HepG2 (cell line): ENCODE results near the gene LIME1. TPM values are rescaled to one million over a fixed set of nuclear protein-coding genes. Genes with fewer than 3 reads are reported as not detected.

Experiments used
- ATAC-seq: fragments of 200-7000 bp; cut with Tn5 transposase; 3 replicates; pipeline ENCODE4 v1.9.1; 2020; ENCODE audit warnings: mild to moderate bottlenecking, moderate library complexity
- BruUV-seq: library from RNA; stranded (reverse); fragments of 400-500 nt; replicated peaks from 2 replicates; lab custom pipeline; 2021; lab: Mats Ljungman, UMichigan
- CTCF ChIA-PET: fragments of 300-600 bp; formaldehyde crosslinking; extraction: SDS; loops from one replicate; lab custom pipeline; 2021; ENCODE audit warnings: low total read pairs, inconsistent platforms, low intra/inter-chr PET ratio; lab: Yijun Ruan, JAX
- POLR2A ChIA-PET: fragments of 350-600 bp; sonication (Branson Sonifier 250); formaldehyde crosslinking; loops from one replicate; lab custom pipeline; 2020; ENCODE audit warnings: antibody characterized with exemption, inconsistent platforms; lab: Yijun Ruan, JAX
- DNase-seq: peaks from one replicate; pipeline ENCODE4 v3.0.0-alpha.2; 2015; ENCODE audit warnings: low spot score
- FAIRE-seq: peaks from 3 replicates; lab custom pipeline; 2011; peaks lifted over from hg19 to GRCh38; lab: Jason Lieb, UNC
- H2AFZ ChIP-seq: one replicate; pipeline ENCODE4 v1.6.1; 2011; ENCODE audit warnings: low read length, inconsistent platforms
- H3K27ac ChIP-seq: fragments of 300-600 bp; 3 replicates; pipeline ENCODE4 v1.8.0; 2011; ENCODE audit warnings: mixed run types, mild to moderate bottlenecking, mixed read lengths, low read length, inconsistent platforms; ENCODE audit not compliant: insufficient read depth; ENCODE audit errors: extremely low read length
- H3K27me3 ChIP-seq, 2 experiments: fragments of 200-600 bp in 1 of 2; 2 replicates in 1 of 2; 3 replicates in 1 of 2; pipeline versions ENCODE4 v1.6.0 to v1.8.0; 2011; ENCODE audit warnings: low read length in 2 of 2, mild to moderate bottlenecking in 2 of 2, moderate library complexity in 2 of 2, inconsistent platforms in 1 of 2; ENCODE audit not compliant: insufficient read depth in 2 of 2, control insufficient read depth in 1 of 2
- H3K36me3 ChIP-seq, 2 experiments: fragments of 200-600 bp in 1 of 2; replicated peaks in 1 of 2; 2 replicates in 1 of 2; 3 replicates in 1 of 2; pipeline versions ENCODE4 v1.5.1 to v1.8.0; 2011; ENCODE audit warnings: low read length in 2 of 2, inconsistent platforms in 1 of 2; ENCODE audit not compliant: insufficient read depth in 2 of 2, control insufficient read depth in 1 of 2
- H3K4me1 ChIP-seq: 2 replicates; pipeline ENCODE4 v1.5.1; 2012; ENCODE audit warnings: low read length, inconsistent platforms; ENCODE audit not compliant: insufficient read depth
- H3K4me2 ChIP-seq: 2 replicates; pipeline ENCODE4 v1.6.0; 2011; ENCODE audit warnings: low read depth, low read length, inconsistent platforms
- H3K4me3 ChIP-seq, 3 experiments: fragments of 200-600 bp in 1 of 3; sonication (generic), shearing (Covaris generic) in 1 of 3; replicated peaks in 1 of 3; 2 replicates each; pipeline ENCODE4 v1.5.1; 2011 to 2016; ENCODE audit warnings: low read length in 3 of 3, inconsistent platforms in 2 of 3, low read depth in 2 of 3, mild to moderate bottlenecking in 2 of 3, control low read depth in 1 of 3, mixed read lengths in 1 of 3; ENCODE audit not compliant: insufficient read depth in 1 of 3
- H3K79me2 ChIP-seq: one replicate; pipeline ENCODE4 v1.6.1; 2011; ENCODE audit warnings: low read length, inconsistent platforms; ENCODE audit not compliant: insufficient read depth
- H3K9ac ChIP-seq: 2 replicates; pipeline ENCODE4 v1.6.0; 2011; ENCODE audit warnings: mild to moderate bottlenecking, low read depth, low read length, inconsistent platforms; ENCODE audit not compliant: insufficient read depth
- H3K9me3 ChIP-seq: 2 replicates; pipeline ENCODE4 v1.5.1; 2012; ENCODE audit warnings: mild to moderate bottlenecking, low read length
- H4K20me1 ChIP-seq: 2 replicates; pipeline ENCODE4 v1.6.0; 2011; ENCODE audit warnings: inconsistent platforms, mild to moderate bottlenecking, low read length, moderate library complexity; ENCODE audit not compliant: insufficient read depth
- ARNTL ChIP-seq: sonication (generic); formaldehyde crosslinking; IDR thresholded peaks from 2 replicates; pipeline ENCODE4 v1.4.0; 2020; ENCODE audit warnings: mild to moderate bottlenecking, missing genetic modification reagents
- ATF1 ChIP-seq: IDR thresholded peaks from 2 replicates; pipeline ENCODE4 v1.6.1; 2016; ENCODE audit warnings: mild to moderate bottlenecking, control low read depth
- CENPT ChIP-seq: sonication (generic); formaldehyde crosslinking; IDR thresholded peaks from 2 replicates; pipeline ENCODE4 v1.8.0; 2022; ENCODE audit warnings: low read depth, mild to moderate bottlenecking, moderate library complexity, missing genetic modification reagents
- EZH2 ChIP-seq: conservative IDR thresholded peaks from 2 replicates; pipeline ENCODE4 v1.6.1; 2012; ENCODE audit warnings: mild to moderate bottlenecking, low read depth, low read length, moderate library complexity
- HOXD1 ChIP-seq: sonication (generic); formaldehyde crosslinking; IDR thresholded peaks from 2 replicates; pipeline ENCODE4 v1.5.0; 2020; ENCODE audit warnings: missing genetic modification reagents
- MYC ChIP-seq: sonication (generic); formaldehyde crosslinking; IDR thresholded peaks from 2 replicates; pipeline ENCODE4 v1.9.0; 2021; ENCODE audit warnings: missing genetic modification reagents, borderline replicate concordance
- PAWR ChIP-seq: sonication (generic); formaldehyde crosslinking; IDR thresholded peaks from 2 replicates; pipeline ENCODE4 v1.4.0; 2020; ENCODE audit warnings: missing genetic modification reagents, mild to moderate bottlenecking, borderline replicate concordance
- SMAD1 ChIP-seq: sonication (generic); formaldehyde crosslinking; IDR thresholded peaks from 2 replicates; pipeline ENCODE4 v1.4.0; 2020; ENCODE audit warnings: missing genetic modification reagents, low read depth, mild to moderate bottlenecking, borderline replicate concordance
- ZBTB8A ChIP-seq: sonication (generic); formaldehyde crosslinking; IDR thresholded peaks from 2 replicates; pipeline ENCODE4 v1.4.0; 2020; ENCODE audit warnings: mild to moderate bottlenecking, low read depth, missing genetic modification reagents, borderline replicate concordance
- ZNF276 ChIP-seq: sonication (generic); formaldehyde crosslinking; IDR thresholded peaks from 2 replicates; pipeline ENCODE4 v1.4.0; 2020; ENCODE audit warnings: mild to moderate bottlenecking, low read depth, missing genetic modification reagents
- ZNF34 ChIP-seq: sonication (generic); formaldehyde crosslinking; IDR thresholded peaks from 2 replicates; pipeline ENCODE4 v1.4.0; 2020; ENCODE audit warnings: mild to moderate bottlenecking, missing genetic modification reagents, borderline replicate concordance
- ZNF605 ChIP-seq: sonication (generic); formaldehyde crosslinking; IDR thresholded peaks from 2 replicates; pipeline ENCODE4 v1.8.0; 2022; ENCODE audit warnings: mild to moderate bottlenecking, missing genetic modification reagents
- ZNF652 ChIP-seq: IDR thresholded peaks from 2 replicates; pipeline ENCODE4 v1.6.1; 2016; ENCODE audit warnings: low read depth, borderline replicate concordance
- ZNF879 ChIP-seq: sonication (generic); formaldehyde crosslinking; IDR thresholded peaks from 2 replicates; pipeline ENCODE4 v1.8.1; 2023; ENCODE audit warnings: missing genetic modification reagents
- WGBS: methylation state at CpG from one replicate; pipeline ENCODE4 v1.1.6; 2017; ENCODE audit warnings: low lambda C conversion rate; 5-methylcytosine and 5-hydroxymethylcytosine counted together
- in situ Hi-C: cut with HindIII; loops from 2 replicates; pipeline ENCODE4 v1.10.0; 2017; ENCODE audit warnings: low pct_unique_long_range_greater_than_20kb; ENCODE audit not compliant: extremely low pct_ligation_motif_present
- intact Hi-C: fragments of 100-400 bp; cut with micrococcal nuclease; formaldehyde crosslinking; loops from one replicate; pipeline ENCODE4 v1.10.0; 2022; ENCODE audit not compliant: unreplicated experiment
- polyA plus RNA-seq, 8 experiments: library from polyadenylated mRNA; depleted of rRNA in 3 of 8; stranded (reverse) in 7 of 8; unstranded in 1 of 8; fragments of >200 nt; fragmentation: Illumina TruSeq in 4 of 8; extraction: Trizol in 4 of 8; gene quantifications; 2 replicates each; pipeline versions ENCODE4 v1.2.1 to v1.2.3, GENCODE V29; 2011 to 2016; ENCODE audit warnings: low read depth in 4 of 8, missing spikeins in 1 of 8, mixed read lengths in 1 of 8; ENCODE audit not compliant: insufficient read depth in 1 of 8
- total RNA-seq, 5 experiments: library from RNA; depleted of rRNA; stranded (reverse); fragments of >200 nt; fragmentation: Illumina TruSeq; extraction: Trizol; gene quantifications; 2 replicates each; pipeline ENCODE4 v1.2.3, GENCODE V29; 2016; ENCODE audit warnings: low read depth in 1 of 5
- TF ChIP-seq, protein P1 (sequence below): sonication (generic); formaldehyde crosslinking; IDR thresholded peaks from 2 replicates; pipeline ENCODE4 v1.8.1; 2023; ENCODE audit warnings: mild to moderate bottlenecking, inconsistent platforms, moderate library complexity, missing genetic modification reagents, borderline replicate concordance
- TF ChIP-seq, protein P2 (sequence below): sonication (generic); formaldehyde crosslinking; IDR thresholded peaks from 2 replicates; pipeline ENCODE4 v1.8.0; 2022; ENCODE audit warnings: mild to moderate bottlenecking, missing genetic modification reagents
- TF ChIP-seq, protein P3 (sequence below), 2 experiments: IDR thresholded peaks; 2 replicates each; pipeline ENCODE4 v1.6.1; 2011 to 2012; ENCODE audit warnings: low read length in 2 of 2, borderline replicate concordance in 1 of 2, low read depth in 1 of 2, mild to moderate bottlenecking in 1 of 2, moderate library complexity in 1 of 2

Gene LIME1
- total and polyA plus RNA-seq, 2 of the 13 experiments (the other 11 are each of a cell fraction or from before 2014, with no cell fraction given): 13.0 to 61.5 TPM

- Histone ChIP-seq H4K20me1 (no peaks in the 10 kb centered on the region), H3K9ac (no peak overlapping the region), H3K27me3 (no peaks in the 10 kb centered on the region), H3K79me2 (no peaks in the 10 kb centered on the region), H3K9me3 (no peaks in the 10 kb centered on the region), H3K27ac (no peak overlapping the region), H3K36me3 (no peaks in the 10 kb centered on the region), H3K4me2 (no peak overlapping the region), H3K4me3 (no peak overlapping the region), H2AFZ (no peak overlapping the region), H3K4me1 (peaks cover 19% of the 10 kb centered on the region)
- DNase-seq (no peak), ATAC-seq (no peak), FAIRE-seq (no peak)
- CTCF ChIA-PET: no interaction called here
- intact Hi-C loops (no loop called here), in situ Hi-C loops (no loop called here)
- 89% methylated on average over 31 of the region's 31 CpGs for WGBS
- POLR2A ChIA-PET: interaction anchor here (0.9 kb wide), 1 partner anchor 29 kb away, joined by 3 read pairs; no protein-coding TSS in a partner anchor
- BruUV-seq: no TSS peak
- TF ChIP-seq ZNF34 (no peak), ARNTL (CRISPR knock-in tag) (no peak), CENPT (no peak), PAWR (no peak), SMAD1 (no peak), ATF1 (CRISPR knock-in tag) (no peak), ZNF276 (CRISPR knock-in tag) (no peak), EZH2 (no peak), MYC (CRISPR knock-in tag) (no peak), ZNF879 (CRISPR knock-in tag) (no peak), HOXD1 (no peak), ZNF605 (CRISPR knock-in tag) (no peak), ZNF652 (no peak), ZBTB8A (CRISPR knock-in tag) (no peak)
- TF ChIP-seq, protein P1, sequence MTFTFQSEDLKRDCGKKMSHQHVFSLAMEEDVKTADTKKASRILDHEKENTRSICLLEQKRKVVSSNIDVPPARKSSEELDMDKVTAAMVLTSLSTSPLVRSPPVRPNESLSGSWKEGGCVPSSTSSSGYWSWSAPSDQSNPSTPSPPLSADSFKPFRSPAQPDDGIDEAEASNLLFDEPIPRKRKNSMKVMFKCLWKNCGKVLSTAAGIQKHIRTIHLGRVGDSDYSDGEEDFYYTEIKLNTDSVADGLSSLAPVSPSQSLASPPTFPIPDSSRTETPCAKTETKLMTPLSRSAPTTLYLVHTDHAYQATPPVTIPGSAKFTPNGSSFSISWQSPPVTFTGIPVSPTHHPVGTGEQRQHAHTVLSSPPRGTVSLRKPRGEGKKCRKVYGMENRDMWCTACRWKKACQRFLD (CRISPR knock-in tag): no peak
- TF ChIP-seq, protein P2, sequence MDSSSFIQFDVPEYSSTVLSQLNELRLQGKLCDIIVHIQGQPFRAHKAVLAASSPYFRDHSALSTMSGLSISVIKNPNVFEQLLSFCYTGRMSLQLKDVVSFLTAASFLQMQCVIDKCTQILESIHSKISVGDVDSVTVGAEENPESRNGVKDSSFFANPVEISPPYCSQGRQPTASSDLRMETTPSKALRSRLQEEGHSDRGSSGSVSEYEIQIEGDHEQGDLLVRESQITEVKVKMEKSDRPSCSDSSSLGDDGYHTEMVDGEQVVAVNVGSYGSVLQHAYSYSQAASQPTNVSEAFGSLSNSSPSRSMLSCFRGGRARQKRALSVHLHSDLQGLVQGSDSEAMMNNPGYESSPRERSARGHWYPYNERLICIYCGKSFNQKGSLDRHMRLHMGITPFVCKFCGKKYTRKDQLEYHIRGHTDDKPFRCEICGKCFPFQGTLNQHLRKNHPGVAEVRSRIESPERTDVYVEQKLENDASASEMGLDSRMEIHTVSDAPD (CRISPR knock-in tag): no peak
- TF ChIP-seq, protein P3, sequence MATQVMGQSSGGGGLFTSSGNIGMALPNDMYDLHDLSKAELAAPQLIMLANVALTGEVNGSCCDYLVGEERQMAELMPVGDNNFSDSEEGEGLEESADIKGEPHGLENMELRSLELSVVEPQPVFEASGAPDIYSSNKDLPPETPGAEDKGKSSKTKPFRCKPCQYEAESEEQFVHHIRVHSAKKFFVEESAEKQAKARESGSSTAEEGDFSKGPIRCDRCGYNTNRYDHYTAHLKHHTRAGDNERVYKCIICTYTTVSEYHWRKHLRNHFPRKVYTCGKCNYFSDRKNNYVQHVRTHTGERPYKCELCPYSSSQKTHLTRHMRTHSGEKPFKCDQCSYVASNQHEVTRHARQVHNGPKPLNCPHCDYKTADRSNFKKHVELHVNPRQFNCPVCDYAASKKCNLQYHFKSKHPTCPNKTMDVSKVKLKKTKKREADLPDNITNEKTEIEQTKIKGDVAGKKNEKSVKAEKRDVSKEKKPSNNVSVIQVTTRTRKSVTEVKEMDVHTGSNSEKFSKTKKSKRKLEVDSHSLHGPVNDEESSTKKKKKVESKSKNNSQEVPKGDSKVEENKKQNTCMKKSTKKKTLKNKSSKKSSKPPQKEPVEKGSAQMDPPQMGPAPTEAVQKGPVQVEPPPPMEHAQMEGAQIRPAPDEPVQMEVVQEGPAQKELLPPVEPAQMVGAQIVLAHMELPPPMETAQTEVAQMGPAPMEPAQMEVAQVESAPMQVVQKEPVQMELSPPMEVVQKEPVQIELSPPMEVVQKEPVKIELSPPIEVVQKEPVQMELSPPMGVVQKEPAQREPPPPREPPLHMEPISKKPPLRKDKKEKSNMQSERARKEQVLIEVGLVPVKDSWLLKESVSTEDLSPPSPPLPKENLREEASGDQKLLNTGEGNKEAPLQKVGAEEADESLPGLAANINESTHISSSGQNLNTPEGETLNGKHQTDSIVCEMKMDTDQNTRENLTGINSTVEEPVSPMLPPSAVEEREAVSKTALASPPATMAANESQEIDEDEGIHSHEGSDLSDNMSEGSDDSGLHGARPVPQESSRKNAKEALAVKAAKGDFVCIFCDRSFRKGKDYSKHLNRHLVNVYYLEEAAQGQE (IDR thresholded peaks at IDR 0.05; ENCODE audit: borderline replicate concordance in 1 of 2, low read depth in 1 of 2, low read length in 2 of 2): no peak
These were observed 33.5 kb downstream of the LIME1 start for GRCh38 chr20:63769891-63770474.
